ENCODE measurements around the gene AKAP1. TPM values are rescaled to one million over a fixed set of nuclear protein-coding genes. Genes with fewer than 3 reads are reported as not detected.

The AKAP1 gene
- polyA plus RNA-seq, 1 donor from 2014 or later: 38.7 TPM

- no peak overlapping the region for H3K4me2 ChIP-seq (ENCODE audit: low read length)
- H3K9ac ChIP-seq (ENCODE audit: low read length): no peak overlapping the region
- no peak overlapping the region for H2AFZ ChIP-seq (ENCODE audit: low read depth, low read length)
- H3K27ac ChIP-seq (ENCODE audit: low read length): no peak overlapping the region
- H3F3A ChIP-seq (ENCODE audit: insufficient read depth, low read length, poor library complexity, severe bottlenecking): no peaks in the 10 kb centered on the region
- H4K20me1 ChIP-seq (ENCODE audit: insufficient read depth): no peaks in the 10 kb centered on the region
- no peaks in the 10 kb centered on the region for H3K79me2 ChIP-seq (replicated peaks; ENCODE audit: insufficient read depth, low read length)
- no peaks in the 10 kb centered on the region for H3K9me3 ChIP-seq (ENCODE audit: low read length)
- no peaks in the 10 kb centered on the region for H3K9me2 ChIP-seq (ENCODE audit: insufficient read depth, low read length)
- no peak overlapping the region for H3K4me3 ChIP-seq (ENCODE audit: low read length)
- H3K36me3 ChIP-seq (ENCODE audit: insufficient read depth, low read length): no peaks in the 10 kb centered on the region
- TF ChIP-seq REST (IDR thresholded peaks at IDR 0.05; ENCODE audit: borderline replicate concordance) (no peak), TAF1 (IDR thresholded peaks at IDR 0.05; ENCODE audit: low read depth) (no peak), EZH2 (IDR thresholded peaks at IDR 0.05; ENCODE audit: borderline replicate concordance, insufficient read depth, low read length, poor library complexity, severe bottlenecking) (no peak), RAD21 (conservative IDR thresholded peaks at IDR 0.05) (no peak), CTCF (IDR thresholded peaks at IDR 0.05; ENCODE audit: poor library complexity, severe bottlenecking) (no peak), SMC3 (conservative IDR thresholded peaks at IDR 0.05; ENCODE audit: poor library complexity) (no peak), POLR2AphosphoS5 (IDR thresholded peaks at IDR 0.05) (no peak), MXI1 (conservative IDR thresholded peaks at IDR 0.05; ENCODE audit: poor library complexity, severe bottlenecking) (no peak)
- no peaks in the 10 kb centered on the region for H3K27me3 ChIP-seq (ENCODE audit: insufficient read depth, low read depth, low read length)
Measured at GRCh38 chr17:57165754-57166153, 80.7 kb downstream of the AKAP1 start.

- Histone ChIP-seq H3K9ac (ENCODE audit: low read length) (no peak overlapping the region), H3K36me3 (ENCODE audit: insufficient read depth, low read length) (no peaks in the 10 kb centered on the region), H3K27ac (ENCODE audit: low read length) (no peak overlapping the region), H2AFZ (ENCODE audit: low read depth, low read length) (no peak overlapping the region), H3K9me3 (ENCODE audit: low read length) (no peaks in the 10 kb centered on the region), H3K4me2 (ENCODE audit: low read length) (no peak overlapping the region), H3K4me3 (ENCODE audit: low read length) (no peak overlapping the region), H3K27me3 (ENCODE audit: insufficient read depth, low read depth, low read length) (no peaks in the 10 kb centered on the region), H3F3A (ENCODE audit: insufficient read depth, low read length, poor library complexity, severe bottlenecking) (no peaks in the 10 kb centered on the region), H3K9me2 (ENCODE audit: insufficient read depth, low read length) (no peaks in the 10 kb centered on the region), H3K79me2 (replicated peaks; ENCODE audit: insufficient read depth, low read length) (no peaks in the 10 kb centered on the region), H4K20me1 (ENCODE audit: insufficient read depth) (no peaks in the 10 kb centered on the region)
- TF ChIP-seq EP300 (conservative IDR thresholded peaks at IDR 0.05; ENCODE audit: poor library complexity, severe bottlenecking) (no peak), REST (IDR thresholded peaks at IDR 0.05; ENCODE audit: borderline replicate concordance) (no peak), RAD21 (conservative IDR thresholded peaks at IDR 0.05) (no peak)
Measured at GRCh38 chr17:57166803-57167202, 81.8 kb downstream of the AKAP1 start.
